ENCODE results near the gene IQCM. TPM values are rescaled to one million over a fixed set of nuclear protein-coding genes. Genes with fewer than 3 reads are reported as not detected.
"Not testable (repeated sequence)": the region's sequence is repeated elsewhere in the genome, so short reads cannot be mapped to it uniquely, and the experiment has no call there.

IQCM gene
- total RNA-seq, 1 donor from 2014 or later: not detected

DNA sequence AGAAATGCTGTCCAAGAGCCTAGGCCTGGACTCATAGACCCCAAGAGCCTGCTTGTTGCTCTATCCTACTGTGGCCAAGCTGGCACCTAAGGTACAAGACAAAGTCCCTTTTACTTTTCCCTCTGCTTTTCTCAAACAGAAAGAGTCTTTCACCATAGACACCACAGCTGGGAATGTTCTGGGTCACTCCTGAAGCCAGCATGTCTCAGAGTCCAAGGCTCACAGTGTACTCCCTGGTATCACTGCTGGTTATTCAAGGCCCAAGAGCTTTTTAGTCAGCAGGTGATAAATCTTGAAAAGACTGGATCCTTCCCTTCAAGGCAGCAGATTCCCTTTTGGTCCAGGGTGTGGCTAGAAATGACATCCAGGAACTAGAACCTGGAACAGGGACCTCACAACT is 328.8 kb downstream of the IQCM start:
- intact Hi-C loops (cut with micrococcal nuclease): no loop called here

DNA sequence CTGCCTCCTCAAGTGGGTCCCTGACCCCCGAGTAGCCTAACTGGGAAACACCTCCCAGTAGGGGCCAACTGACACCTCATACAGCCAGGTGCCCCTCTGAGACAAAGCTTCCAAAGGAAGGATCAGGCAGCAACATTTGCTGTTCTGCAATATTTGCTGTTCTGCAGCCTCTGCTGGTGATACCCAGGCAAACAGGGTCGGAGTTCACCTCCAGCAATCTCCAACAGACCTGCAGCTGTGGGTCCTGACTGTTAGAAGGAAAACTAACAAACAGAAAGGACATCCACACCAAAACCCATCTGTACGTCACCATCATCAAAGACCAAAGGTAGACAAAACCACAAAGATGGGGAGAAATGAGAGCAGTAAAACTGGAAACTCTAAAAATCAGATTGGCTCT is 347.0 kb downstream of the IQCM start:
- intact Hi-C loops (cut with micrococcal nuclease): not testable (repeated sequence)

DNA sequence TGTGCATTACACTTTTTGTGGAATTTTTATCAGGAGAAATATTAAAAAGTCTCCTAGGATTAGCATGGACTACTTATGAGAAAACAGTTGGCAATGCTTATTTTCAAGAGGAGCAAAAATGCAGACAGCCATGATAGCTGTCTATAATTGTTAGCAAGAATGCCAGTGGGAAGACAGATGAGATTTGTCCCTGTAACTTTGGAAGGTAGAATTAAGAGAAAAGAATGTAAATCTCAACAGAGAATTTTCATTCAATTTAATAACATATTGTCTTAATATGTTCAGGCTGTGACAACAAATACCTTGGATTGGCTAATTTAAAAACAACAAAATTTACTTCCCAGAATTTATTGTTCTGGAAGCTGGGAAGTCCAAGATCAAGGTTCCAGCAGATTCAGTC is 349.2 kb downstream of the IQCM start:
- intact Hi-C loops (cut with micrococcal nuclease): no loop called here

DNA sequence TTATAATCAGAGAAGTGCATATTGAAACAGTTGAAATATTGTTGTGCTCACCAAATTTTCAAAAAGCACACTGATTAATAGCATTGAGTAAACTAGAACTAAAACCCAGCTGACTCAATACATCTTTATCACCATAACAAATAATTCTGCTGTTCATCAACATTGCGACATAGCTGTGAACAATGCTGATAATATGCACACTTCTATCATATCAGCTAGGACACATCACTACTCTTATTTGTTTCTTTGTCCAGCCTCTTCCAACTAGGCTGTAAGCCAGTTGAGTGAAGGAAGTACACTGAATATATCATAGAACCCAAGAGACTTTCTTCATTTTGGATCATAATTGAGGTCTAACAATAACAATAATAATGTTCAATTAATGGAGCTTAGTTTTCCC is 349.7 kb downstream of the IQCM start:
- intact Hi-C loops (cut with micrococcal nuclease): no loop called here

DNA sequence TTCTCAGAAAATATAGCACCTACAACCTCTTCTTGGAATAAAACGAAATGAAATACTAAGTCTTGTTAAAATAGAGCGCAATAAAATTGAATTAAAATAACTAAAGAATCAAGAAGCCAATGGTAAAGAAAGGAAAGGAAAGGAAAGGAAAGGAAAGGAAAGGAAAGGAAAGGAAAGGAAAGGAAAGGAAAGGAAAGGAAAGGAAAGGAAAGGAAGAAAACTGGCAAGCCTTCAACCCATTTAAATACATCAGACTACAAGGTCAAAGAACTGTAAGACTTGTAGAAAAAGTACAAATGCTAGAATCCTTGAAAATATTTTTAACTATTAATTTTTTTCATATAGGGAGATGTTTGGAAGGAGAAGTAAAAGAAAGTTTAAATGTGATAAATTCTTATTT is 372.1 kb downstream of the IQCM start:
- intact Hi-C loops (cut with micrococcal nuclease): no loop called here

DNA sequence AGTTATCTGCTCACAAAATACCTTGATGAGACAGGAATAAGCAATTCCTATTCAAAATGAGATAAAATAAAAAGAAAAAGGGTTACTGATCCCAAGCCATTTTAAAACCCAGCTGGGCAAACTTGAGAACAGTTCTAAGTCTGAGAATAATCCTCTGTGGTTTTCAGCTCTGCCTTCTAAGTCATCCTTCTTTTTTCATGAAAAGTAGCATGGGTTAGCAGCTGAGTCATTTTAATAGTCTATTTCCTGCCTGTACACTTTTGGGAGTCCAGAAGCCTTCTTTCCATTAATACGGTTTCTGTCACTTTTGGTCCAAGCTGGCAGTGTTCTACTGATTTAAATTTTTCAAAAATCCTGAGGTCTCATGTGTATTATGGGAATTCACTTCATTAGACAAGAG is 374.3 kb downstream of the IQCM start:
- intact Hi-C loops (cut with micrococcal nuclease): no loop called here

DNA sequence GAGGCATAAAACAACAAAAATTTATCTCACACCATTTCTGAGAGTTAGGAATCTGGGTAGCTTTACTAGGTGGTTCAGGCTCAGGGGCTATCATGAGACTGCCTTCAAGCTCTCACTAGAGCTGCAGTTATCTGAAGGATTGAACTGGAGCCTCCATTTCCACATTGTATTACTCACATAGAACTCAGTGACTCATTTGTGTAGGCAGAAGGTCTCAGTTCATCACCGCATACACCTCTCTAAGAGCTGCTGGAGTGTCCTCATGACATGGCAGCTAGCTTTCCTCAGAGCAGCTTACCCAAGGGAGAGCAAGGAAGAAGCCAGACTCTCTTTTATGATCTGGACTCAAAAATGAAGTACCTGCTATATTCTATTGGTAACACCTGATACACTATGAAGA is 389.2 kb downstream of the IQCM start:
- intact Hi-C loops (cut with micrococcal nuclease): no loop called here

DNA sequence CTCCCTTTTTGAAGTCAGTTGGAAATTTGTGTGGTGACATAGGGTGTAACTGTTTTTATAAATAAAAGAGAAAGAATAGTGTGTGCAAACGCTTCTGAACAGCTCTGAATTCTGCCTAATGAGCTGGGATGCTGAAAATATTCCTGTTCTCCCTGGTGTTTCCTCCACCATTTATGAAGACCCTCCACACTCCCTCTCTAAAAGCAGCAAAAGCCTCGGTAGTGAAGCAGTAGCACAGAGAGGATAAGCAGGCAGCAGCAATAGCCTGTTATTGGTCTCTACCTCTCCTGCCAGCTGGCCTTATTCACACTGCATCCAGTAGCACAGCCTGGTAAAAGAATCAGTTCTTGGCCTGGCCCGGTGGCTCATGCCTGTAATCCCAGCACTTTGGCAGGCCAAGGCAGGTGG is 406.1 kb downstream of the IQCM start:
- intact Hi-C loops (cut with micrococcal nuclease): no loop called here

DNA sequence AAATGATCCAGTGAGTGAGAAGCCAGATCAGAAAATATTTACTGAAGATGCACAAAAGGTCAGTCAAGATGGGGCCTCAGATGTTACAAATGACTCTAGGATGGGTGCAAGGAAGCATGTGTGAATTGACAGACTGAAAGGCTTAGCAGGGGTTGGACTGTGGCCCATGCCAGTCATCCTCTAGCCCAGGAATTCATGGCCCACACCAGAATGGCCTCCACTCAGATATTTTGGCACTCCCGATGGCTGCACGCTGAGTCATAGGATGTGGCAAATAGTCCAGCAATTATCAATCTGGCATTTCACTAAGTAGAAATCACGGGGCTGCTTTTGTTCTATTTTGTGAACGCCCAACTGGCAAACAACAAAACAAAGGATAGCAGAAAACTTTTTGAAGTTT is 406.5 kb downstream of the IQCM start:
- intact Hi-C loops (cut with micrococcal nuclease): no loop called here

DNA sequence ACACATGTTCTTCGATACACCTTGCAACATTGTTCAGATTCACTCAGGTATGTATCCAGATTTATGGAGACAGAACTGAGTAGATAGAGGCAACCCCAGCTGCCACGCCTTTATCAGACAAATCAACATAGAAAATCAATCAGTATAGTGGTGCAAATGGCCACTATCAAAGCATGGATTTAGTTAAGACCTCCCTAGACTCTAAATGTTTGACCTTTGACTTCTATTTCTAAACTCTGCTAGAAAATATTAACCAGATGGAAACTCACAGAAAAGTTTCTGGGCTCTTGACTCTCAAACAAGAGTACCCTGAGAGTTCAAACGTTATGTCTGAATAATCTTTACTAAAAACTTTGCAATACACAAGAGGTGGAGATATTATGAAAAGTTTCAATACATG is 411.5 kb downstream of the IQCM start:
- intact Hi-C loops (cut with micrococcal nuclease): no loop called here

DNA sequence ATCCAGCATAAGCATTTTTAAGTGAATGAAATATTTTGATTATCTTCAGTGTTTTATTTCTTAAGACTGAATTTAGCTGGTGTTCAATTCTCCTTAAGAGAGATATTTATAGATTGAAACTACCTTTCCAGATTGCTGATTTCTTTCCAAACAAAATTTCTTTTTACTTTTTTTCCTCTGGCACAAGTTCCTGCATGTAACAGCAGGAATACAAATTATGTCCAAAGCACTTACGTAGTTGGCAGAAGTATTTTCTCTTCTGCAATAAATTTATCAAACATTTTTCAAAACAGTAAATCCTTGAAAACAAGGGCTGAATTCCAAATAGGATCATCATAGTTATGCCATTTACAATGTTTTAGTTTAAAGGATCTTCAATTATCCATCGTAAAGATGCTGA is 412.6 kb downstream of the IQCM start:
- intact Hi-C loops (cut with micrococcal nuclease): no loop called here

DNA sequence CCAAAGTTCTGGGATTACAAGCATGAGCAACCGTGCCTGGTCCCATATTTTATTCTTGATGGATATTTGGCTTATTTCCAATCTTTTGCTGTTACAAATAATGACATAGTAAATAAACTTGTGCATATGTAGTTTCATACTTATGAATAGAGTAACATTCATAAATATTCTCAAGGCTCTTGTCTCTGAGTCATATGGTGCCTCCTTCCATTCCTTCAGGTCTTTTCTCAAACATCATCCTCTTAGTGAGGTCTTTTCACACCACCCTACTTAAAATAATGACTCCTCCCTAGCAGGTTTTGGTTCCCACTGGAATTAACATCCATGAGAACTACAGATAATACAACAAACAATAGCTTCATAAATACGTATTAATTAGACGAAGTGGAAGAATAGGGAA is 416.6 kb downstream of the IQCM start:
- intact Hi-C loops (cut with micrococcal nuclease): no loop called here

DNA sequence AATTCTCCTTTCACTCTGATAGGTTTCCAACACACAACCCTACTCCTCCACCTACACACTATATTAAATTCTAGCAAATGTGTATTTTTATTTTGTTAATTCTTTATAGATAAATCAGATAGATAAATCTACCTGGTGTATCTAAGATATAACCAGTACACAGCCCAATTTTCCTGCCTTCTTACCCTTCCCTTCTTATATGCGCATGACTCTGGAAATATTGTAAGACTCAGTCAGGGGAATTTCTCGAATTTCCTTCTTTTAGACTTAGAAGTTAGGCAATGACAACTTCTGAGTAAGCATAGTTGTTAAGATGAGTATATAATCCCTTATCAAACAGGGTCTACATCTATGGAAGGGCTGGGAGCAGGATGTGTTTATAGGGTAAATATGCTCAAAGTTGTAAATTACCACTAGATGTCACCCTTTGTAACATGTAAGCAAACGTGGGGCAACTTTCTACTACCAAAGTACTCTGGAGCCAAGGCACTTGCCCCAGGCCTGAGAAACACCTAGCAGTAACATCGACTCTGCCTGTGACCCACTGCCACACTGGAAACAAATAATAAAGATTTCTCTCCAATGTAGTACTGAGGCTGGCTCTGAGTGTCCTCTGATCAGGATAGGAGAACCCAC is 444.7 kb downstream of the IQCM start:
- intact Hi-C loops (cut with micrococcal nuclease): no loop called here

DNA sequence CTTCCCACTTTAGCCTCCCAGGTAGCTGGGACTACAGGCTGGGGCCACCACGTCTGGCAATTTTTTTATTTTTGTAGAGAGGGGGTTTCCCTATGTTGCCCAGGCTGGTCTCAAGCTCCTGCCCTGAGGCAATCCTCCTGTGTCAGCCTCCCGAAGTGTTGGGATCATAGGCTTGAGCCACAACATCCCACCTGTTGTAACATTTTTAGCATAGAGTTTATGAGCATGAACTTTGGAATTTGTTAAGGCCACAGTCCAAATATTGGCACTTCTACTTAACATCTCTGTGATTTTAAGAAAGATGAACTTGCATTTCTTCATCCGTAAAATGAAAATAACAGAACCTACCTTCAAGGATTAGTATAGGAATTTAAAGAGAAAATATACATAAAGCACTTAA is 445.6 kb downstream of the IQCM start:
- intact Hi-C loops (cut with micrococcal nuclease): no loop called here

DNA sequence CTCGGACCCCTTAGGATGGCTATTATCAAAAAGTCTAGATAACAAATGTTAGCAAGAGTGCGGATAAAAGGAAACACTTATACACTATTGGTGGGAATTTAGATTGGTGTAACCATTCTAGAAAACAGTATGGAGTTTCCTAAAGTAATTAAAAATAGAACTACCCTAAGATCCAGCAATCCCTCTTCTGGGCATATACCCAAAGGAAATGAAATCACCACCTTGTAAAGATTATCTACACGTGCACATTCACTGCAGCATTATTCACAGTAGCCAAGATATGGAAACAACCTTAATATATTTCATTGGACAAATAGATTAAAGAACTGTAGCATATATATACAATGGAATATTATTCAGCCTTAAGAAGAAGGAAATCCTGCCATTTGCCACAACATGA is 462.4 kb downstream of the IQCM start:
- intact Hi-C loops (cut with micrococcal nuclease): no loop called here

DNA sequence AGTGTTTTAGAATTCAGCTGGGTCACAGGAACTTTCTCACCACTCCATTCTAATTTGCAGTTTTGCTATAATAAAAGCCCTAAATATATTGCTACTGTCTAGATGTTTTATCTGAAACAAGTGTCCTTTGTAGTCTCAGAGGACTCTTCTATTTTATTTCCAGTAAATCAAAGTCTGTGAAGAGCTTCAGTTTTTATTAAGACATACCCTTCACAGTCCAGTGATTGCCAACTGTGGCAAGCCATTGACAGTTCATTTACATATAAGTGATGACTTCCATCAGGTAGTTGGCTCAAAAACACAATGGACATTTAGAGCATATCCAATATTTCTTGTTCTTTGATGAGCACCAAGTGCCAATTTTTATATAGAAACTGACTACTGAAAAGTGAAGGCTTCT is 466.1 kb downstream of the IQCM start:
- intact Hi-C loops (cut with micrococcal nuclease): no loop called here

DNA sequence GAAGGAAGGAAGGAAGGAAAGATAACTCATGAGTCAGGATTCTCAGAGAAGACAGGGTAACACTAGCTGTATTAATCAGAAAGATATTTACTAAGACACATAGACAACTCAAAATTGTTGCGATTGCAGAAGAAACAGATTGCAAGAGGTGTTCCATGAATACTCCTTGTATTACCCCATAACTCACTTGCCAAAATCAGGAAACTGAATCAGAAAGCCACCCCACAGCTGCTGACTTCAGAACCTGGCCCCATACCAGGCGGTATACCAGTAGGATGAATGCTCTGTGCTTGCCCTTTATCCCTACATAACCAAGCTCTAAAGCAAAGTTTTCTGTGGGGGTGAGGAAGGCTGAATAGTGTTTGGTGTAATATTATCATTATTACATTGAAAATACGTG is 468.5 kb downstream of the IQCM start:
- intact Hi-C loops (cut with micrococcal nuclease): no loop called here

DNA sequence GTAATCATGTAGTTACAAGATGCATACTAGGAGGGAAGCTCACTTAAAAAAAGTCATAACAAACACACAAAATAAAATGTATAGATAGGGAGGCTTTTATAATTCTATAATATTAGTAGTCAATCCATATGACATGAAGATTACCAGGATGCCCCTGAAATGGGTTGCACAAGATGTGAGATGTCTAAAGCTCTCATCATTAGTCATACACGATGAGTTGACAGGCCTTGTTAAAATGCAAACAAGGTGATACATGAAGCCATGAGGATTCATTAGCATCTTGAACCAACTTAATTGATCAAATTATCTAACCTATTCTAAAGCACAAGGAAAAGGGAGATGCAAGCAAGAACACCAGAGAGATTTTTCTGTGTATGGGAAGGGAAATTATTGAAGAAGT is 470.2 kb downstream of the IQCM start:
- intact Hi-C loops (cut with micrococcal nuclease): no loop called here

DNA sequence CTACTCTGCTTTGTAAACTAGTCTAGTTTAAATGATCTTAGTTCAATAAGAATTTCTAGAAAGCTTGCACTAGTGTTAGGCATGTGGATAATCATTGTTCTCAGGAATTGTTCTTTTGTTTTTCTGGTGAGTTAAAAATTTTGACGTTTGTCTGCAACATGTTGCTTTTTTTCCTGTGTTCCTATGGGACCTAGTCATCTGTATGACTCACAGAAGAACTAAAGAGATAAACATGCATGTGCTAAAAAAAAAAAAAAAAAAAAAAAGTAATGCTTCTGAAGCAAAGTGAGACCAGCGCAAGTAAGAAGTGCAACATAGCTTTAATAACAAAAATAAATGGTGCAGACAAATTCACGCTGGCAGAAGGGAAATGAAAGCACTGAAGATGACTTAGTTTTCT is 471.2 kb downstream of the IQCM start:
- intact Hi-C loops (cut with micrococcal nuclease): no loop called here

DNA sequence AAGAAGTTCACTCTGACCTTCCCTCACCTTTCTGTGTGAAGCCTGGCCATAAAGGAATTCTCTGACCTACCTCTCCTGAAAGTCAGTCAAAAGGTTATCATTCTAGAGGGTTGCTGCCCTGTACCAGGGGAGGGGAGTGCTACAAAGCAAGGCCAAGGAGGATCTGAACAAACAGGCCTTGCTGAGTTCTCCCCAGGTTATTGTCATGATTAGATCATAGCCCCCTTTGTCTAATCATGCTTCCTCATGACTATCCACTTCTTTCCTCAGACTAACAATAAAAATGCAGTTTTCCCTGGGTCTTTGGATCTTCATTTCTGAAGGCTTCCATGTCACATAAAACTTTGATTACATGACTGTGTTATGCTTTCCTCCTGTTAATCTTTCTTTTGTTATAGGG is 472.0 kb downstream of the IQCM start:
- intact Hi-C loops (cut with micrococcal nuclease): no loop called here

DNA sequence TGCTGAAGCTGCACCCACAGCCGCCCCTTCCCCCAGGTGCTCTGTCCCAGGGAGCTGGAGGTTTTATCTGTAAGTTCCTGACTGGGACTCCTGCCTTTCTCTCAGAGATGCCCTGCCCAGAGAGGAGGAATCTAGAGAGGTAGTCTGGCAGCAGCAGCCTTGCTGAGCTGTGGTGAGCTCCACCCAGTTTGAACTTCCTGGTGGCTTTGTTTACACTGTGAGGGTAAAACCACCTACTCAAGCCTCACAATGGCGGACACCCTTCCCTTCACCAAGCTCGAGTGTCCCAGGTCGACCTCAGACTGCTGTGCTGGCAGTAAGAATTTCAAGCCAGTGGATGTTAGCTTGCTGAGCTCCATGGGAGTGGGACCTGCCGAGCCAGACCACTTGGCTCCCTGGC is 474.5 kb downstream of the IQCM start:
- intact Hi-C loops (cut with micrococcal nuclease): not testable (repeated sequence)

DNA sequence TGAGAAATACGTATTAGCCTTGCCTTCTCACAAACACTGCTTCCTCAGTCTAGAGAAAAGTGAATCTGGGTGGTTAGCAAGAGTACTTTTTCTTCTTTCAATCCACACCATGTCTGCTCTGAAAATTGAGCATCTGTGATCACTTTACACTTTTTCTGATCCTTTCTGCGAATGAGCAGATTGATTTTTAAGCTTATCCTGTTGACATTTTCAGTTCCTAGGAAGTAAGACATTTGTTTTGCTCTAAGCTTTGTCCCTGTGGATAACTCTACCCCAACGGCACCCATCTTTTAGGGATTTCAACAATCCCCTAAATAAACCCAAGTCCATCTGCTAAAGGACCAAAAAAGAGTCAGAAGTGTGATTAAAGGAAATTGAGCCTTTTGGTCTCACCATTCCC is 487.5 kb downstream of the IQCM start:
- intact Hi-C loops (cut with micrococcal nuclease): no loop called here

DNA sequence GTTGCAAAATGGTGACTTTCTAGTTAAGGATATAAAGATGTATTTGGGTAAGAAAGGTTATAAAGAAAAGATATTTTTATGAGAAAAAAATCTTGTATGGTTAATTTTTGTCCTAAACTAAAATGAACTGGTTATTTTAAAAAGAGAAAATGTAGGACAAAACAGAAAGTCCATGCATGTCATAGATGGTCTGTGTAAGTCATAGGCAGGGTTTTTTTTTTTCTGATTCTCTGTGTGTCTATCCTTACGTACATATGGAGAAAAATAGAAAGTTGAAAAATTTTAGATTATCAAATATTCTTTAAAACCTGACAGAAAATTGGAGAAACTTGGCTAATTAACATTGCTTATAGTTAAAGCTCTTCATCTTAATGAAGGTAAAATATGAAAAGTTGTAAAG is 493.4 kb downstream of the IQCM start:
- intact Hi-C loops (cut with micrococcal nuclease): no loop called here

DNA sequence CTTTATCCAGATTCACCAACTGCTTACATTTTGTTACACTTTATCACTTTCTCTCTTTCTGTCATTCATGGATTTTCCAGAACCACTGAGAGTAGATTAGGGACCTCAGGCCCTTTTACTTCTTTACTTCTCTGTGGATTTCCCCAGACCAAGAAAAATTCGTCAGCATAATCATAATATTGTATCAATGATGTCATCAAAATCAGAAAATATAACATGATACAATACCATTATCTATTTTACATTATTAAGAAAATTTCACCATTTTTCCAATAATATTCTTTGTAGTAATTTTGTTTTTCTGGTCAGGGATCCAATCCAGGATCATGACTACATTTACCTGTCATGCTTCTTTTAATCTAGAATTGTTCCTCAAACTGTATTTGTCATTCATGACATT is 494.2 kb downstream of the IQCM start:
- intact Hi-C loops (cut with micrococcal nuclease): no loop called here
